ENCODE results near the gene GMDS. TPM values are rescaled to one million over a fixed set of nuclear protein-coding genes. Genes with fewer than 3 reads are reported as not detected.

Gene GMDS
- total RNA-seq, 2 donors from 2014 or later: 18.2 to 20.5 TPM

- Mint-ChIP-seq H3K27ac (no peak overlapping the region), H3K36me3 (ENCODE audit: low read depth) (no peaks in the 10 kb centered on the region)
- no peak for DNase-seq
Measured at GRCh38 chr6:2072453-2072852, 173.0 kb downstream of the GMDS start.

DNA sequence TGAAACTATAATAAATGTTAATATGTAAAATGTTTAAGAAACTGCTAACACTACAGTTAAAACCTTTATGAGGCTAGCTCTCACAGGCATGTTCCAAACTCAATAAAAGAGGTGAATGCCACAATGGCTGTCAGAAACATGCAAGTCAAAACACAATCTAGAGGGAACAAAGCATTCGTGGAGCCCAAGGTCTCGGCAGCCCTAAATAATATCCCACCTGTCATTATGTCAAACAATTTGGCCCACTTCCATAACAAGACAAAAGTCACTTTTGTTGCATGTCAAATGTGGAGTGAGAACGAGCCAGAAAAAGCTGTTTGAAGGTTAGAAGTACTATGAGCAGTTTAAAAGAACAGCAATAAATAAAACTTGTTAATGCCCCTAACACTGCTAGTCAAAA is 181.9 kb downstream of the GMDS start:
- peaks cover 4% of the 10 kb centered on the region for H3K36me3 Mint-ChIP-seq (ENCODE audit: low read depth)
- no peak overlapping the region for H3K4me3 Mint-ChIP-seq
- H3K9me3 ChIP-seq (ENCODE audit: control insufficient read depth, low read length, poor library complexity, severe bottlenecking): no peaks in the 10 kb centered on the region
- ATAC-seq: no peak
- no peak for DNase-seq
- H3K27ac Mint-ChIP-seq: no peak overlapping the region
- no peaks in the 10 kb centered on the region for H3K27me3 Mint-ChIP-seq
- no peaks in the 10 kb centered on the region for H3K4me1 Mint-ChIP-seq

More at GRCh38 chr6:2072453-2072852, 173.0 kb downstream of the GMDS start:
- no peak overlapping the region for H3K4me3 Mint-ChIP-seq
- peaks cover 2% of the 10 kb centered on the region for H3K4me1 Mint-ChIP-seq
- ATAC-seq: no peak
- no peaks in the 10 kb centered on the region for H3K27me3 Mint-ChIP-seq
- H3K9me3 ChIP-seq (ENCODE audit: control insufficient read depth, low read length, poor library complexity, severe bottlenecking): no peaks in the 10 kb centered on the region

- no peak for ATAC-seq
- Mint-ChIP-seq H3K4me3 (no peak overlapping the region), H3K27ac (peak overlapping the region; percentile 62)
Measured at GRCh38 chr6:2061880-2062279, 183.5 kb downstream of the GMDS start.

DNA sequence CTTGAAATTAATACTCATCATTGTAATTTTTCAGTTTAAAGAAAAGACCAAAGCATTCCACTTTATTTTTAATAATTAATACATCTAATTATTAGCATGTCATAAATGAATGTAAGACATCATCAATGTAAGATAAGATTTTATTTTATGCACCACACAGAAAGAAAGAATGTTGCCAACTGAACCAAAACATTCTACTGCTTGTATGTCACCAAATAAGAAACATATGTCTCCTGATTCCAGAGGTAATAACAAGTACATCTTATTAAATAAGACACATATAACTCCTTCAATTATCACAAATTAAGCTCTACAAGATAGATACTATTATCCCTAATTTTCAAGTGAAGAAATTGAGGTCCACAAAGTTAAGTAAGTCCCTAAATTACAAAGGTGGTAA is 189.5 kb downstream of the GMDS start:
- H3K4me1 Mint-ChIP-seq: peaks cover 3% of the 10 kb centered on the region
- DNase-seq (no peak), ATAC-seq (no peak)
- no peak overlapping the region for H3K27ac Mint-ChIP-seq
- H3K4me3 Mint-ChIP-seq: no peak overlapping the region
- H3K27me3 Mint-ChIP-seq: no peaks in the 10 kb centered on the region
- no peaks in the 10 kb centered on the region for H3K9me3 ChIP-seq (ENCODE audit: control insufficient read depth, low read length, poor library complexity, severe bottlenecking)
- H3K36me3 Mint-ChIP-seq (ENCODE audit: low read depth): peaks cover 4% of the 10 kb centered on the region

More at GRCh38 chr6:2061880-2062279, 183.5 kb downstream of the GMDS start:
- Mint-ChIP-seq H3K27me3 (no peaks in the 10 kb centered on the region), H3K36me3 (ENCODE audit: low read depth) (peaks cover 4% of the 10 kb centered on the region), H3K4me1 (no peaks in the 10 kb centered on the region)
- H3K9me3 ChIP-seq (ENCODE audit: control insufficient read depth, low read length, poor library complexity, severe bottlenecking): no peaks in the 10 kb centered on the region
- DNase-seq: no peak

- Mint-ChIP-seq H3K4me1 (peaks cover 3% of the 10 kb centered on the region), H3K27ac (no peak overlapping the region), H3K4me3 (no peak overlapping the region), H3K27me3 (no peaks in the 10 kb centered on the region), H3K36me3 (ENCODE audit: low read depth) (peaks cover 2% of the 10 kb centered on the region)
- no peaks in the 10 kb centered on the region for H3K9me3 ChIP-seq (ENCODE audit: control insufficient read depth, low read length, poor library complexity, severe bottlenecking)
- DNase-seq (no peak), ATAC-seq (no peak)
Measured at GRCh38 chr6:2055143-2055542, 190.3 kb downstream of the GMDS start.

GRCh38 chr6:2054516-2055067 is 190.8 kb downstream of the GMDS start:
- H3K4me1 Mint-ChIP-seq: peaks cover 3% of the 10 kb centered on the region
- DNase-seq (no peak), ATAC-seq (no peak)
- H3K9me3 ChIP-seq (ENCODE audit: control insufficient read depth, low read length, poor library complexity, severe bottlenecking): no peaks in the 10 kb centered on the region
- peaks cover 2% of the 10 kb centered on the region for H3K36me3 Mint-ChIP-seq (ENCODE audit: low read depth)
- no peak overlapping the region for H3K4me3 Mint-ChIP-seq
- no peak overlapping the region for H3K27ac Mint-ChIP-seq
- no peaks in the 10 kb centered on the region for H3K27me3 Mint-ChIP-seq

GRCh38 chr6:2053691-2054090 is 191.7 kb downstream of the GMDS start:
- Mint-ChIP-seq H3K36me3 (ENCODE audit: low read depth) (peaks cover 2% of the 10 kb centered on the region), H3K27me3 (no peaks in the 10 kb centered on the region), H3K4me3 (no peak overlapping the region), H3K27ac (no peak overlapping the region), H3K4me1 (peaks cover 3% of the 10 kb centered on the region)
- ATAC-seq (no peak), DNase-seq (no peak)
- no peaks in the 10 kb centered on the region for H3K9me3 ChIP-seq (ENCODE audit: control insufficient read depth, low read length, poor library complexity, severe bottlenecking)

- Mint-ChIP-seq H3K27me3 (no peaks in the 10 kb centered on the region), H3K36me3 (ENCODE audit: low read depth) (no peaks in the 10 kb centered on the region), H3K4me1 (no peaks in the 10 kb centered on the region), H3K4me3 (no peak overlapping the region), H3K27ac (no peak overlapping the region)
- ATAC-seq: no peak
- no peaks in the 10 kb centered on the region for H3K9me3 ChIP-seq (ENCODE audit: control insufficient read depth, low read length, poor library complexity, severe bottlenecking)
- no peak for DNase-seq
Measured at GRCh38 chr6:2047855-2048254, 197.6 kb downstream of the GMDS start.

DNA sequence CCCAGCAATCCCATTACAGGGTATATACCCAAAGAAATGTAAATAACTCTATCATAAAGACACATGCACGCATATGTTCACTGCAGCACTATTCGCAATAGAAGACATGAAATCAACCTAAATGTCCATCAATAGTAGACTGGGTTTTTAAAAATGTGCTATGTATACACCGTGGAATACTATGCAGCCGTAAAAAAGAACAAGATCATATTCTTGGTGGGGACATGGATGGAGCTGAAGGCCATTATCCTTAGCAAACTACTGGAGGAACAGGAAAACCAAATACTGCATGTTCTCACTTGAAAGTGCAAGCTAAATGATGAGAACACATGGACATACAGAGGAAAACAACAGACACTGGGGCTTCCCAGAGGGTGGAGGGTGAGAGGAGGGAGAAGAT is 201.2 kb downstream of the GMDS start:
- ATAC-seq (no peak), DNase-seq (no peak)
- no peaks in the 10 kb centered on the region for H3K9me3 ChIP-seq (ENCODE audit: control insufficient read depth, low read length, poor library complexity, severe bottlenecking)
- no peaks in the 10 kb centered on the region for H3K36me3 Mint-ChIP-seq (ENCODE audit: low read depth)
- no peak overlapping the region for H3K4me3 Mint-ChIP-seq
- no peak overlapping the region for H3K27ac Mint-ChIP-seq
- no peaks in the 10 kb centered on the region for H3K27me3 Mint-ChIP-seq
- H3K4me1 Mint-ChIP-seq: peaks cover 3% of the 10 kb centered on the region

DNA sequence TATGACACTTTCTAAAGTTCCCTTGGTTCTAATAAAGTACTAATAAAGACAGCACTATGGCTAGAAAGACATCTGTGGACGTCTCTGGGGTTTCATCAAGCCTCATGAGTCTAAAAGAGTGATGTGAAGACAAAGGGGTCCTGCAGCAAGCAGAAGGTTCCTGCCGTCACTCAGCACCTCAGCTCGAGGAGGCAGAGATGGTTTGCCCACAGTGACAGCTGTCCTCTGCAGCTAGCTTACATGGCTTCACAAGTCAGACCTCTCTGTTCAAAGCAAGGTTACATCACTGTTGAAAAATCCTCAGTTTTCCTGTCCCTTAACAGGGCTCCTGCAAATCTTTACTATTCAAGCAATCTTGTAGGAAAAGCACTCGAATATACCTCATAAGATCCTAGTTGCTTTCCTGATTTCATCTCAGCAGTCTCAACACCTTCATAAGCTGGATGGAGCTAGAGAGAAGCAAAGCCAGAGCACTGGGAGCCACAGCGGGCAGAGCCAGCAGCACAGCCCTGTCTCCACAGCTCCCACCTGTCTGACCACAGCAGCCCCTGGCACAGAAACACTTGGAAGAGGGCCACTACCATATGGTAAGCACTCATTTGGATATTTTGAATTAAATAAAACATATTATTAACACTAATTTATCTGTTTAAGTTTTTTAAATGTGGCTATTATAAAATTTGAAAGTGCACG is 202.3 kb downstream of the GMDS start:
- H3K36me3 Mint-ChIP-seq (ENCODE audit: low read depth): no peaks in the 10 kb centered on the region
- no peaks in the 10 kb centered on the region for H3K9me3 ChIP-seq (ENCODE audit: control insufficient read depth, low read length, poor library complexity, severe bottlenecking)
- no peak overlapping the region for H3K4me3 Mint-ChIP-seq
- peaks cover 11% of the 10 kb centered on the region for H3K4me1 Mint-ChIP-seq
- no peak overlapping the region for H3K27ac Mint-ChIP-seq
- DNase-seq (no peak), ATAC-seq (no peak)
- H3K27me3 Mint-ChIP-seq: no peaks in the 10 kb centered on the region

DNA sequence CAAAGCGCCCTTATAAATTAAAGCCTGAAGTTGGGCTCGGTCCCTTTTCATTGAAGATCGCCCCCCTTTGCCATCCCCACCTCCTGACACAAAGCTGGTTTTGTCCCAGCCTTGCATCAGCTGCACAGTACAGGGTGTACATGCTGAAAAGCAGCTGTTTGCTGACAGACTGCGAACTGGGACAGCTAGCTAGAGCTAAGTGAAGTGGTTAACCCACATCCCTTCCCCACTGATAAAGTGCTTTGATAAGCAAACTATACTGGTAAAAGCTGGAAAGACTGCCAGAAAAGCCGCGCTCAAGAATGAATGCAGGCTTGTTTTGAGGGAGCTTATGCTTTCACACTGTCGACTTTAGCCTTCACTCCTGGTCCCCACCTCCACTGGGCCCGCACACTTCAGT is 207.3 kb downstream of the GMDS start:
- H3K27ac Mint-ChIP-seq: no peak overlapping the region
- H3K4me1 Mint-ChIP-seq: peaks cover 30% of the 10 kb centered on the region
- no peaks in the 10 kb centered on the region for H3K27me3 Mint-ChIP-seq
- DNase-seq (peak; percentile 6 to 18 (median 11)), ATAC-seq (peak; percentile 100)
- H3K36me3 Mint-ChIP-seq (ENCODE audit: low read depth): peaks cover 3% of the 10 kb centered on the region
- H3K4me3 Mint-ChIP-seq: peak overlapping the region; percentile 67
- H3K9me3 ChIP-seq (ENCODE audit: control insufficient read depth, low read length, poor library complexity, severe bottlenecking): no peaks in the 10 kb centered on the region

DNA sequence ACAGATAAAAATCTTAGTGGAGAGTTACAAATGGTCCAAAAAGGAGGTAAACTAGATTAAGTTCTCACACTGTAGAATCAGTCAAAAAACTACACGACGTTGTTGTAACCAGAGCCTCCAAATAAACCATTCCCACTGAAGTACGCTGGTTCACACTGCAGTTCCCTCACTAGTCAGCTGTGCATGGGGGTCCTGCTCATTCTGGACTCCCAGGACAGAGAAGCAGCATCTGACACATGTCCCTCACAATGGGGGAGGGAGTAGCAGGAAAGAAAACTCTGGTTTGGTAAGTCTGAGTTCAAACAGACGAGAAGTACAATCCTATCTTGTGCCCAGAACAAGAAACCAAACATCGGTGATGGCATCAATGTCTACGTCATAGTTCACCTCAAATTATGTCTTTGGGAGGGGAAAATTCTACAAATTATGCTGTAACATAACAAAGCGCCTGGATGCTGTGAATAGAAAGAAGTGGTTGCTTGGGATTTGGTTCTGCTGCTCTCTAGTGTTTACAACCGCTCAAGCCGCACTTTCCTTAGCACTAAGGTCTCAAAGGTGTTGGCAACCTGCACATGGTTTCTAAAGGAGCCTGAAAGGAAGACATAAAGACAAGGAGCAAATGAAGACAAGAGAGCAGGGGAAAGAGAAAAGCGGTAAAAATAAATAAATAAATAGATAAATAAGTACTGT is 208.0 kb downstream of the GMDS start:
- no peak for ATAC-seq
- DNase-seq: no peak
- no peaks in the 10 kb centered on the region for H3K9me3 ChIP-seq (ENCODE audit: control insufficient read depth, low read length, poor library complexity, severe bottlenecking)
- peak overlapping the region; percentile 31 for H3K4me3 Mint-ChIP-seq
- peaks cover 30% of the 10 kb centered on the region for H3K4me1 Mint-ChIP-seq
- H3K27ac Mint-ChIP-seq: no peak overlapping the region
- H3K36me3 Mint-ChIP-seq (ENCODE audit: low read depth): peaks cover 3% of the 10 kb centered on the region
- H3K27me3 Mint-ChIP-seq: no peaks in the 10 kb centered on the region

DNA sequence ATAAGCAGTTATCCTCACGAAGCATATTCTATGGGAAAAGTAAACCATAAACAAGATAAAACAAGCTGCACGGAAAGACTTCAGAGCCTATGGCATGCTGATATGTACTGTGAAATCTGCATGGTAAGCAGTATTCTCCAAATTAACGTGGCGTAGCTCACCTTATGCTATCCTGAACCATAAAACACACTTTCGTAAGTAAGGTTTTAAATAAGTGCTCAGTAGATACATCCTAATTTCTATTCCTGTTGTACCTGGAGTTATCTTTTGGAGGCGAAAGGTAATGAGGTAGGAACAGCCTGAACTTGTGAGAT is 208.7 kb downstream of the GMDS start:
- no peak for DNase-seq
- H3K36me3 Mint-ChIP-seq (ENCODE audit: low read depth): peaks cover 3% of the 10 kb centered on the region
- no peaks in the 10 kb centered on the region for H3K27me3 Mint-ChIP-seq
- peaks cover 30% of the 10 kb centered on the region for H3K4me1 Mint-ChIP-seq
- H3K27ac Mint-ChIP-seq: no peak overlapping the region
- no peak overlapping the region for H3K4me3 Mint-ChIP-seq
- H3K9me3 ChIP-seq (ENCODE audit: control insufficient read depth, low read length, poor library complexity, severe bottlenecking): no peaks in the 10 kb centered on the region
- ATAC-seq: no peak
